Ovary (tissue), 3 donors: Measurements from ENCODE around the gene OR5L1.

ENCODE experiments used
- CTCF ChIP-seq, 3 donors: fragments of 450-650 bp in 2 of 3; fragments of 200-600 bp in 1 of 3; IDR thresholded peaks; one replicate each; pipeline versions ENCODE4 v1.5.1 to v1.8.0; 2016 to 2022; ENCODE audit warnings: antibody characterized with exemption in 3 of 3, mild to moderate bottlenecking in 1 of 3
- POLR2A ChIP-seq: fragments of 450-650 bp; IDR thresholded peaks from one replicate; pipeline ENCODE4 v1.6.1; 2017; ENCODE audit warnings: antibody characterized with exemption, mild to moderate bottlenecking, moderate library complexity
- donor health status: DM: no; HTN: no; CAD: no.

DNA sequence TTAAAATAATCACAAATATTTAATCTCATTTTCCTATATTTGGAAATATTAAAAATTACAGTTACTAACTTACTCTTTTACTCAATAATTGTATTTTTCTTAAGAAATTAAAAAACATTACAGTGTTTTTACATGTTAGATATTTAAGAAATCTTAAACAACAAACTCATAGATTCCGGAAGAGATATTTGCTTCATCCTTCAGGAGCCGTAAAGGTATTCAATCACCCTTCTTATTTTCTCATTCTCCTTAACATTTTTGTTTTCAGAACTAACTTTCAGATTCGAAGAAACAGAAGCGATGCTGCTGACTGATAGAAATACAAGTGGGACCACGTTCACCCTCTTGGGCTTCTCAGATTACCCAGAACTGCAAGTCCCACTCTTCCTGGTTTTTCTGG is 8.2 kb downstream of the OR5L1 start, which contains the start of gene OR5D18:
- TF ChIP-seq CTCF (IDR thresholded peaks at IDR 0.05) (no peak), POLR2A (no peak)
